Nephron progenitor cell (in vitro differentiated cells): ENCODE results near the gene PHACTR3.

ENCODE experiments used
- DNase-seq: peaks from one replicate; pipeline ENCODE4 v3.0.0; 2021
- H3K27ac Mint-ChIP-seq: 2 replicates; pipeline ENCODE4 v1.8.0; 2021; ENCODE audit warnings: mild to moderate bottlenecking, moderate library complexity, mixed read lengths
- H3K27me3 Mint-ChIP-seq: 2 replicates; pipeline ENCODE4 v1.8.0; 2021; ENCODE audit warnings: mild to moderate bottlenecking, low read depth, mixed read lengths; ENCODE audit not compliant: poor library complexity
- H3K36me3 Mint-ChIP-seq: 2 replicates; pipeline ENCODE4 v1.8.0; 2021; ENCODE audit warnings: low read depth, mixed read lengths
- H3K4me1 Mint-ChIP-seq: 2 replicates; pipeline ENCODE4 v1.8.0; 2021; ENCODE audit warnings: mixed read lengths
- H3K4me3 Mint-ChIP-seq: 2 replicates; pipeline ENCODE4 v1.8.0; 2021; ENCODE audit warnings: mild to moderate bottlenecking, moderate library complexity, mixed read lengths
- H3K9me3 Mint-ChIP-seq: 2 replicates; pipeline ENCODE4 v1.8.0; 2021; ENCODE audit warnings: mild to moderate bottlenecking, moderate library complexity, mixed read lengths
- CTCF ChIP-seq: fragments of 200-600 bp; sonication (generic); IDR thresholded peaks from 2 replicates; pipeline ENCODE4 v1.5.0; 2021; ENCODE audit warnings: antibody characterized with exemption

Gene PHACTR3

DNA sequence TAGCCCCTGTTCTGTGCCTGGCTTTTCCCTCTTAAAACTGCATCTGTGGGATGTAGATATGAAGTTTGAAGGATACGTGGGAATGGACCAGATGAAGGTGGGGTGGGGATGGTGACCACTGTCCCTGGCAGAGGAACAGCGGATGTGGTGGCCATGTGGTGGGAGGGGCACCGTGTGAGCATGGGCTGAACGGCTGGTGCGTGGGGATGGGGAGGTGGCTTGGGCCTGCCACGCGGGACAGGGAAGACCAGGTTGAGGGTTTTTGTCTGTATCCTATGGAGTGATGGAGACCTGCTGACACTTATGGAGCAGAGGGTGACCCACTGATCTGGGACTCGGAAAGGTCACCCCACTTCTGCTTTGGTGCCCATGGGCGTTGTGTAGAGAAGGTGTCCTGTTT lies 19.2 kb downstream of the PHACTR3 start:
- DNase-seq = no peak
- Mint-ChIP-seq H3K27me3 (peaks cover 8% of the 10 kb centered on the region), H3K36me3 (no peaks in the 10 kb centered on the region), H3K27ac (no peak overlapping the region), H3K4me1 (no peaks in the 10 kb centered on the region), H3K9me3 (peaks cover 85% of the 10 kb centered on the region), H3K4me3 (no peak overlapping the region)
- TF ChIP-seq CTCF = no peak

GRCh38 chr20:59624401-59624800 lies 20.1 kb downstream of the PHACTR3 start:
- peaks cover 85% of the 10 kb centered on the region for H3K9me3 Mint-ChIP-seq
- TF ChIP-seq CTCF = no peak
- DNase-seq = no peak
- H3K36me3 Mint-ChIP-seq = no peaks in the 10 kb centered on the region
- no peak overlapping the region for H3K27ac Mint-ChIP-seq
- no peaks in the 10 kb centered on the region for H3K4me1 Mint-ChIP-seq
- peaks cover 6% of the 10 kb centered on the region for H3K27me3 Mint-ChIP-seq
- no peak overlapping the region for H3K4me3 Mint-ChIP-seq

GRCh38 chr20:59625214-59625922 lies 21.0 kb downstream of the PHACTR3 start:
- no peak for TF ChIP-seq CTCF
- Mint-ChIP-seq H3K27ac (no peak overlapping the region), H3K27me3 (peaks cover 6% of the 10 kb centered on the region), H3K36me3 (no peaks in the 10 kb centered on the region), H3K4me3 (no peak overlapping the region), H3K4me1 (no peaks in the 10 kb centered on the region), H3K9me3 (peaks cover 88% of the 10 kb centered on the region)
- DNase-seq = no peak

GRCh38 chr20:59627298-59627697 lies 23.0 kb downstream of the PHACTR3 start:
- no peak for TF ChIP-seq CTCF
- Mint-ChIP-seq H3K4me1 (no peaks in the 10 kb centered on the region), H3K4me3 (no peak overlapping the region), H3K36me3 (no peaks in the 10 kb centered on the region), H3K27me3 (peaks cover 4% of the 10 kb centered on the region), H3K27ac (no peak overlapping the region), H3K9me3 (peaks cover 88% of the 10 kb centered on the region)
- no peak for DNase-seq

DNA sequence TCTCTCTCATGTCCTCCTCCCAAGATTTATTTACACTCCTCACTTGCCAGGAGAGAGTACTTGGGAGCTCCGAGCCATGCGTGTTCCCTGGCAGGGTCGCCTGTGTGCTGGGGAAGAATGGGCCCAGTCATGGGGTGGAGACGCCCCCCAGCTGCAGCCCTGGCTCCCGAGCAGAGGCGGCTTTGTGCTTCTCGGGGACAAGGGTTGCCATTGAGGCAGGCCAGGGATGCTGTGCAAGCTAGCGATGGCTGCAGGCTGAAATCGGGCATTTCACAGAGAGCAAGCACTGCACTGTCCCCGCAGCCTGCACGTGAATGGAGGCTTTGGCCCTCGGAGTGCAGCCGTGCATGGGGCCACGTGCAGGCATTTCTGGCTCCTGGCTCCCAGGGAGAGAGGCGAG lies 23.8 kb downstream of the PHACTR3 start:
- no peak for TF ChIP-seq CTCF
- DNase-seq = no peak
- H3K4me1 Mint-ChIP-seq = no peaks in the 10 kb centered on the region
- peaks cover 91% of the 10 kb centered on the region for H3K9me3 Mint-ChIP-seq
- no peaks in the 10 kb centered on the region for H3K36me3 Mint-ChIP-seq
- no peak overlapping the region for H3K27ac Mint-ChIP-seq
- H3K27me3 Mint-ChIP-seq = peaks cover 7% of the 10 kb centered on the region
- H3K4me3 Mint-ChIP-seq = no peak overlapping the region
